ENCODE measurements around the gene PDGFA.

Gene PDGFA

DNA sequence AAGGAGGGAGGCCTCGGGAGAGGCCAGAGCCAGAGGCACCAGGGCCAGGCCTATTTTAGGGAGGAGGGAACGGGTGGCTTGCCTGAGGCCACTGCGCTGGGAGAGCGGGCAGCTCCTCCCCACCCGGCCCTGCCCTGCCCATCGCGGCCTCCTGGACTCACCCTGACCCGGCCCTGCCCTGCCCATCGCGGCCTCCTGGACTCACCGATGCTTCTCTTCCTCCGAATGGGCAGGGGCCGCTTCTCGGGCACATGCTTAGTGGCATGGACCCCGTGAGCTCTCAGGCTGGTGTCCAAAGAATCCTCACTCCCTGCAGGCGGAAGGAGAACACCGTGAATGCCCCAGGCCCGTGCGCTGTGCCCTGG lies 7.5 kb downstream of the PDGFA start:
- H3K27ac ChIP-seq (ENCODE audit: low read depth, low read length), result no peak overlapping the region
- H3K4me1 ChIP-seq (ENCODE audit: control insufficient read depth in 1 of 2, insufficient read depth in 2 of 2, low read length in 2 of 2), result peaks cover 41 to 45% of the 10 kb centered on the region in 2 donors
- H3K9ac ChIP-seq (ENCODE audit: low read depth in 1 of 2, low read length in 2 of 2), result no peak overlapping the region
- H3K9me3 ChIP-seq (ENCODE audit: control insufficient read depth in 1 of 2, low read length in 2 of 2), result no peaks in the 10 kb centered on the region
- H3K4me3 ChIP-seq (ENCODE audit: low read depth in 1 of 2, low read length in 2 of 2), result no peak overlapping the region
- H3K36me3 ChIP-seq (ENCODE audit: control insufficient read depth in 1 of 2, insufficient read depth in 2 of 2, low read length in 2 of 2), result peaks cover 4 to 8% of the 10 kb centered on the region in 2 donors
- no peaks in the 10 kb centered on the region for H3K27me3 ChIP-seq (ENCODE audit: control insufficient read depth in 1 of 2, insufficient read depth in 2 of 2, low read length in 2 of 2)

- no peaks in the 10 kb centered on the region for H3K9me3 ChIP-seq (ENCODE audit: control insufficient read depth in 1 of 2, low read length in 2 of 2)
- peaks cover 41 to 46% of the 10 kb centered on the region in 2 donors for H3K4me1 ChIP-seq (ENCODE audit: control insufficient read depth in 1 of 2, insufficient read depth in 2 of 2, low read length in 2 of 2)
- peaks cover 4 to 9% of the 10 kb centered on the region in 2 donors for H3K36me3 ChIP-seq (ENCODE audit: control insufficient read depth in 1 of 2, insufficient read depth in 2 of 2, low read length in 2 of 2)
- no peaks in the 10 kb centered on the region for H3K27me3 ChIP-seq (ENCODE audit: control insufficient read depth in 1 of 2, insufficient read depth in 2 of 2, low read length in 2 of 2)
- H3K4me3 ChIP-seq (ENCODE audit: low read depth in 1 of 2, low read length in 2 of 2), result no peak overlapping the region
- H3K27ac ChIP-seq (ENCODE audit: low read depth, low read length), result no peak overlapping the region
- no peak overlapping the region for H3K9ac ChIP-seq (ENCODE audit: low read depth in 1 of 2, low read length in 2 of 2)
Observed at GRCh38 chr7:511476-512145, 8.0 kb downstream of the PDGFA start.

DNA sequence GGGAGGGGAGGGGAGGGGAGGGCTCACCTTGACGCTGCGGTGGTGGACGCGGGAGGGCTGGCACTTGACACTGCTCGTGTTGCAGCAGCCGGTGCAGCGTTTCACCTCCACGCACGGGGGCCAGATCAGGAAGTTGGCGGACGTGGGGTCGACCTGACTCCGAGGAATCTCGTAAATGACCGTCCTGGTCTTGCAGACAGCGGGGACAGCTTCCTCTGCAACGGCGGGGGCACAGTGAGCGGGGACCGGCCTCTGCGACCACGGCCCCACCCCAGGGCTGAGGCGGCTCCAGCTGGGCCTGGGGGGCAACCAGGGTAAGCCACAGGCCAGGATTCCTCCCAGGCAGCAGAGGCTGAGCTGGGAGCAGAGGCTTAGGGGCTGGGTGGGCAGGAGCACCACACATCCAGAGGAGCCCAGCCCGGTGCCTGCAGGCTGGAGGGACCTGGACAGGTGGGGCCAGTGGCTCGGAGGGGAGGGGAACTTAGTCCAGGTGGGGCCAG lies 8.8 kb downstream of the PDGFA start:
- H3K27me3 ChIP-seq (ENCODE audit: control insufficient read depth in 1 of 2, insufficient read depth in 2 of 2, low read length in 2 of 2), result no peaks in the 10 kb centered on the region
- H3K9me3 ChIP-seq (ENCODE audit: control insufficient read depth in 1 of 2, low read length in 2 of 2), result no peaks in the 10 kb centered on the region
- no peak overlapping the region for H3K4me3 ChIP-seq (ENCODE audit: low read depth in 1 of 2, low read length in 2 of 2)
- no peak overlapping the region for H3K27ac ChIP-seq (ENCODE audit: low read depth, low read length)
- H3K36me3 ChIP-seq (ENCODE audit: control insufficient read depth in 1 of 2, insufficient read depth in 2 of 2, low read length in 2 of 2), result peaks cover 4 to 13% of the 10 kb centered on the region in 2 donors
- peaks cover 41 to 42% of the 10 kb centered on the region in 2 donors for H3K4me1 ChIP-seq (ENCODE audit: control insufficient read depth in 1 of 2, insufficient read depth in 2 of 2, low read length in 2 of 2)
- no peak overlapping the region for H3K9ac ChIP-seq (ENCODE audit: low read depth in 1 of 2, low read length in 2 of 2)

DNA sequence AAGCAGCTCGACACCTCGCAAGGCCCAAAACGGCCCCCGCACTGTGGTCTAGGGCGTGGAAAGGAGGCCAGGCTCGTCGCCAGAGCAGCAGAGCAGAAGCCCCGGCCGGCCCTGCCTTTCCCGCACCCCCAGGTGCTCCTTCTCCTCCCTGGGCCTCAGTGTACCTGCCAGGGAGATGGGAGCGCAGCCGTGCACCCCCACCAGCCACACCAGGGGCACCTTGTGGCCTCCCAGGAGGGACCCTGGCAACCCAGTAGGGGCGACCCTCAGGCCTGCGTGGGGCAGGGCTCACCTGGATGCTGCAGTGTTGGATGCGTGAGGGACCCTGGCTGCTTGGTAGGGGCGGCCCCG lies 9.5 kb downstream of the PDGFA start:
- peaks cover 4 to 13% of the 10 kb centered on the region in 2 donors for H3K36me3 ChIP-seq (ENCODE audit: control insufficient read depth in 1 of 2, insufficient read depth in 2 of 2, low read length in 2 of 2)
- no peaks in the 10 kb centered on the region for H3K27me3 ChIP-seq (ENCODE audit: control insufficient read depth in 1 of 2, insufficient read depth in 2 of 2, low read length in 2 of 2)
- H3K27ac ChIP-seq (ENCODE audit: low read depth, low read length), result no peak overlapping the region
- no peak overlapping the region for H3K4me3 ChIP-seq (ENCODE audit: low read depth in 1 of 2, low read length in 2 of 2)
- H3K9me3 ChIP-seq (ENCODE audit: control insufficient read depth in 1 of 2, low read length in 2 of 2), result no peaks in the 10 kb centered on the region
- H3K9ac ChIP-seq (ENCODE audit: low read depth in 1 of 2, low read length in 2 of 2), result no peak overlapping the region
- peaks cover 41% of the 10 kb centered on the region in 2 donors for H3K4me1 ChIP-seq (ENCODE audit: control insufficient read depth in 1 of 2, insufficient read depth in 2 of 2, low read length in 2 of 2)

DNA sequence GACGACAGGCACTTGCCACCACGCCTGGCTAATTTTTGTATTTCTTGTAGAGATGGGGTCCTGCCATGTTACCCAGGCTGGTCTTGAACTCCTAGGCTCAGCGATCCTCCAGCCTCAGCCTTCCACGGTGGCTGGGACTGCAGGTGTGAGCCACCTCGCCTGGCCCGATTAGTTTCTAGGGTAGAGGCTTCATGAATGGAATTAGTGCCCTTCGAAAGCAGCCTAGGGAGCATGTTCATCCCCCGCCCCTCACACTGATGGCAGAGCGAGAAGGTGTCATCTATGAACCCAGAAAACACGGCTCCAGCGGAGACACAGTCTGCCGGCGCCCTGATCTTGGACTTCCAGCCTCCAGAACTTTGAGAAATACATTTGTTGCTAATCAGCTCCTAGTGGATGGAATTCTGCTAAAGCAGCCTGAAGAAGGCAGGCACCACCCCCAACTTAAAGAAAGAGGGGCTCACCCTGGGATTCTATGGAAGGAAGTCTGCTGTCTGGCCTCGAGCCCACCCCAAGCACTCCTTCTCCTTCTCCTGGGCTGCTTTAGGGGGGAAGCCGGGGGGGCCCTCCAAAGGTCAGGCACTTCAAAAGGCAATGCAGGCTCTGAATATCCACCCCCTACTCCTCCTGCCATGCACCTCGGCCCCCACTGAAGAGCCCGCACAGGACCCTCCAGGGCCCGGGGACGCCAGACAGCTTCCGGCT lies 10.1 kb downstream of the PDGFA start:
- Histone ChIP-seq H3K9ac (ENCODE audit: low read depth in 1 of 2, low read length in 2 of 2) (no peak overlapping the region), H3K4me1 (ENCODE audit: control insufficient read depth in 1 of 2, insufficient read depth in 2 of 2, low read length in 2 of 2) (peaks cover 41 to 42% of the 10 kb centered on the region in 2 donors), H3K4me3 (ENCODE audit: low read depth in 1 of 2, low read length in 2 of 2) (no peak overlapping the region), H3K27me3 (ENCODE audit: control insufficient read depth in 1 of 2, insufficient read depth in 2 of 2, low read length in 2 of 2) (no peaks in the 10 kb centered on the region), H3K27ac (ENCODE audit: low read depth, low read length) (no peak overlapping the region), H3K9me3 (ENCODE audit: control insufficient read depth in 1 of 2, low read length in 2 of 2) (no peaks in the 10 kb centered on the region), H3K36me3 (ENCODE audit: control insufficient read depth in 1 of 2, insufficient read depth in 2 of 2, low read length in 2 of 2) (peaks cover 4 to 13% of the 10 kb centered on the region in 2 donors)

- no peak overlapping the region for H3K9ac ChIP-seq (ENCODE audit: low read depth in 1 of 2, low read length in 2 of 2)
- peaks cover 41 to 49% of the 10 kb centered on the region in 2 donors for H3K4me1 ChIP-seq (ENCODE audit: control insufficient read depth in 1 of 2, insufficient read depth in 2 of 2, low read length in 2 of 2)
- no peaks in the 10 kb centered on the region for H3K27me3 ChIP-seq (ENCODE audit: control insufficient read depth in 1 of 2, insufficient read depth in 2 of 2, low read length in 2 of 2)
- H3K9me3 ChIP-seq (ENCODE audit: control insufficient read depth in 1 of 2, low read length in 2 of 2), result no peaks in the 10 kb centered on the region
- no peak overlapping the region for H3K4me3 ChIP-seq (ENCODE audit: low read depth in 1 of 2, low read length in 2 of 2)
- H3K36me3 ChIP-seq (ENCODE audit: control insufficient read depth in 1 of 2, insufficient read depth in 2 of 2, low read length in 2 of 2), result peaks cover 4 to 13% of the 10 kb centered on the region in 2 donors
- no peak overlapping the region for H3K27ac ChIP-seq (ENCODE audit: low read depth, low read length)
Observed at GRCh38 chr7:508461-509170, 11.0 kb downstream of the PDGFA start.

DNA sequence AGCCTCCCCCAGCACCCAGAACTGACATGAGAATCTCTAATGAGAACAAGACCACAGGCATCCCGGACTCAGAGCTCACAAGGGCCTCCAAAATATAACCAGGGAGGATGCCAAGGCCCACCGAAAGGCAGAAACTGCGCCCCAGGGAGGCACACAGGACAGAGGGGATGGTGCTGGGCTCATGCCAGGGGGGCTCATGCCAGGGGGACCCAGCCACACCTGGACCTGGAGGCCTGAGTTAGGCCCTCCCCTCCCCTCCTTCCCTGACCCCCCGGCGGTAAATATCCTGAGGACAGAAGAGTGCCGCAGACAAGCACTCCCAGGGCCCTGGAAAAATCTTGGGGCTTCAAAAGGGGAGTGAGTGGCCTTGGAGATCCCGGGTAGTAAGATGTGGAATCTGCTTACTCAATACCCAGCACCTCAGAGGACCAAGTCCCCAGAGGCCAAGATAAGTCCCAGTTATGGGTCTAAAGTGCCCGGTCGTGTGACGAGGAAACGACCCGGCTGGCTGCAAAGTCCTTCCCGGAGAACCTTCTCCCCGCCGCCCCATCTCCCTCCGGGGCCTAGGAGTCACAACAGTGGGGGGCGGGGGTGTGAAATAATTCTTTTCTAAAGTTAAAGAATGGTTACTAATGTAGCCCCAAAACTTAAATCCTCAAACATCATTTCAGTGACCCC lies 11.9 kb downstream of the PDGFA start:
- peaks cover 4 to 13% of the 10 kb centered on the region in 2 donors for H3K36me3 ChIP-seq (ENCODE audit: control insufficient read depth in 1 of 2, insufficient read depth in 2 of 2, low read length in 2 of 2)

DNA sequence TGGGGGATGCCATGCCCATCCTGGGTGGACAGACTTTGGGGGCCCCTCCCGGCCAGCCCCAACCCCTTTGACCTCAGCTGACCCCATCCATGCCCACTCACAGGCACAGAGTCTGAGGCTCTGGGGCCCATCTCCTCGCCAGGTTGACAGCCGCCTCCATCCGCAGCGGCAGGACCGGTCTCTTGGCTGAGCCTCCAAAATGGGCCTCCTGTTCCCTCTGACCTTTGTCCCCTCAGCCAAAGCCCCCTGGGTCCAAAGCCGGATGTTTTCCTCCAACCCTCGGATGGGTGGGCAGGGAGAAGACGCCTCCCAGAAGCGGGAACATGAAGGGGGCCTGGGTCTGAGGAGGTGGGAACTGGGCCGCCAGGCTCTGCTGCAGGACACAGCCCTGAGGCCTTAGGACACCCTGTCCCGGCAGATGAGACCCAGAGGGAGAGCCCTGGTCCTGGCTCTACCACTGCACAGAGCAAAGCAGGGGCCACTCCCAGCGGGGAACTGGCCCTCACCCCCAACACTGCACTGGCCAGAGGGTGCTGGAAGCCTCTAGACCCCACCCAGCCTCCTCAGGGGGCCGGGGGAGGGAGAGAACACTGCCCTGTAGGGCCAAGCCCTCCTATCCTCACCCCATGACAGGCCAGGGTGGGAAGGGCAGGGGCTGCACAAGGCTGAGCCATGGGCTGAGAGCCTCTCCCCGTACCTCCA lies 12.6 kb downstream of the PDGFA start:
- no peaks in the 10 kb centered on the region for H3K27me3 ChIP-seq (ENCODE audit: control insufficient read depth in 1 of 2, insufficient read depth in 2 of 2, low read length in 2 of 2)
- H3K9me3 ChIP-seq (ENCODE audit: control insufficient read depth in 1 of 2, low read length in 2 of 2), result no peaks in the 10 kb centered on the region
- H3K4me3 ChIP-seq (ENCODE audit: low read depth in 1 of 2, low read length in 2 of 2), result no peak overlapping the region
- no peak overlapping the region for H3K27ac ChIP-seq (ENCODE audit: low read depth, low read length)
- H3K4me1 ChIP-seq (ENCODE audit: control insufficient read depth in 1 of 2, insufficient read depth in 2 of 2, low read length in 2 of 2), result peaks cover 42 to 48% of the 10 kb centered on the region in 2 donors
- H3K36me3 ChIP-seq (ENCODE audit: control insufficient read depth in 1 of 2, insufficient read depth in 2 of 2, low read length in 2 of 2), result peaks cover 4 to 13% of the 10 kb centered on the region in 2 donors
- peak overlapping the region in 1 of 2 donors; percentile 8 for H3K9ac ChIP-seq (ENCODE audit: low read depth in 1 of 2, low read length in 2 of 2)

More for the DNA sequence above, 11.9 kb downstream of the PDGFA start:
- no peaks in the 10 kb centered on the region for H3K27me3 ChIP-seq (ENCODE audit: control insufficient read depth in 1 of 2, insufficient read depth in 2 of 2, low read length in 2 of 2)
- peak overlapping the region in 1 of 2 donors; percentile 8 for H3K9ac ChIP-seq (ENCODE audit: low read depth in 1 of 2, low read length in 2 of 2)
- peaks cover 41 to 48% of the 10 kb centered on the region in 2 donors for H3K4me1 ChIP-seq (ENCODE audit: control insufficient read depth in 1 of 2, insufficient read depth in 2 of 2, low read length in 2 of 2)
- H3K4me3 ChIP-seq (ENCODE audit: low read depth in 1 of 2, low read length in 2 of 2), result no peak overlapping the region
- no peaks in the 10 kb centered on the region for H3K9me3 ChIP-seq (ENCODE audit: control insufficient read depth in 1 of 2, low read length in 2 of 2)
- no peak overlapping the region for H3K27ac ChIP-seq (ENCODE audit: low read depth, low read length)

- Histone ChIP-seq H3K4me1 (ENCODE audit: control insufficient read depth in 1 of 2, insufficient read depth in 2 of 2, low read length in 2 of 2) (peaks cover 43 to 49% of the 10 kb centered on the region in 2 donors), H3K4me3 (ENCODE audit: low read depth in 1 of 2, low read length in 2 of 2) (no peak overlapping the region), H3K36me3 (ENCODE audit: control insufficient read depth in 1 of 2, insufficient read depth in 2 of 2, low read length in 2 of 2) (peaks cover 4 to 16% of the 10 kb centered on the region in 2 donors), H3K9me3 (ENCODE audit: control insufficient read depth in 1 of 2, low read length in 2 of 2) (no peaks in the 10 kb centered on the region), H3K9ac (ENCODE audit: low read depth in 1 of 2, low read length in 2 of 2) (no peak overlapping the region), H3K27ac (ENCODE audit: low read depth, low read length) (no peak overlapping the region), H3K27me3 (ENCODE audit: control insufficient read depth in 1 of 2, insufficient read depth in 2 of 2, low read length in 2 of 2) (no peaks in the 10 kb centered on the region)
Observed at GRCh38 chr7:506391-506831, 13.2 kb downstream of the PDGFA start.
